GM18951 (cell line): ENCODE measurements around the gene RNASEH1.

Experiments used
- POLR2A ChIP-seq: IDR thresholded peaks from 4 replicates; pipeline ENCODE4 v1.6.1; 2011; ENCODE audit warnings: mild to moderate bottlenecking; ENCODE audit not compliant: insufficient read length, insufficient read depth; ENCODE audit errors: extremely low read depth
- in situ Hi-C: fragments of 300-500 bp; cut with MboI; formaldehyde crosslinking; loops from one replicate; pipeline ENCODE4 v1.12.0; 2022; ENCODE audit warnings: low sequenced_read_pairs, mixed read lengths, inconsistent platforms; ENCODE audit not compliant: unreplicated experiment

Gene RNASEH1, protein sequence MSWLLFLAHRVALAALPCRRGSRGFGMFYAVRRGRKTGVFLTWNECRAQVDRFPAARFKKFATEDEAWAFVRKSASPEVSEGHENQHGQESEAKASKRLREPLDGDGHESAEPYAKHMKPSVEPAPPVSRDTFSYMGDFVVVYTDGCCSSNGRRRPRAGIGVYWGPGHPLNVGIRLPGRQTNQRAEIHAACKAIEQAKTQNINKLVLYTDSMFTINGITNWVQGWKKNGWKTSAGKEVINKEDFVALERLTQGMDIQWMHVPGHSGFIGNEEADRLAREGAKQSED

DNA sequence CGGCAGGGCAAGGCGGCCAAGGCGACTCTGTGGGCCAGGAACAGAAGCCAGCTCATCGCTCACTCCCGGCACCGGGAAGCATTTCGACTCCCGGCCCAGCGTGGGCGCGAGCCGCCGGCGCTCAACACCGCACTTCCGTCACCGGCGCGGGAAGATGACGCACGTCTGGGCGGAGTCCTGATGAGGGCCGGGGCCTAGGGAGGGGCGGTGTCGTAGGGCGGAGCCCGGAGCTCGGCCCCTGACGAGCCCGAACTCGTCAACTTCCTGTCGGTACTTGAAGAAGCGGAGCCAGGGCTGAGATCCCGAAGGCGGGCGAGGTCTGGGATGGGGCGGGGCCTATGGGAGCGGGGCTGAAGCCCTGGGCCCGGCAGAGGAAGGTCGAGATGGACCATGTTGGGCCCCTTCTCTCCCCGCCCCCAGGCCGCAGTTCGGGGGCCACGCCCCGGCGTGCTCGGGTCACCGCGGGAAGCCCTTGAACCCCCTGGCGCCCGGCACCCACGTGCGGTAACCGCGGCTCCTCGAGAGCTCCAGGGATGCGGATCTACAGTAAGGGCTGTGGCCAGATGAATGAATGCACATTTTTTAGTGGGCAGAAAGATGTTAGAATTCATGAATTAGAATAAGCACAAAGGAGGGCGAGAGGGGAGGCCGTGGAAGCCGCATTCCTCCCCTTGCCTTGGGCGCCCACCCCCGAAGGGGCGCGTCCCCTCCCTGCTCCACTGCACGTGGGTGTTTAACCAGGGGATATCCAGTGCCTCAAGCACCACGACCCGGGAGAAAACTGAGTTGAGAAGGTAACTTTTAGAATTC lies at the start of gene RNASEH1:
RNASEH1 (minus strand) TSS at position 129 of the 810 bp plus-strand sequence; CDS start at position 56, 73 bp downstream.
- TF ChIP-seq POLR2A: peak; percentile 91
- in situ Hi-C loops: no loop called here

DNA sequence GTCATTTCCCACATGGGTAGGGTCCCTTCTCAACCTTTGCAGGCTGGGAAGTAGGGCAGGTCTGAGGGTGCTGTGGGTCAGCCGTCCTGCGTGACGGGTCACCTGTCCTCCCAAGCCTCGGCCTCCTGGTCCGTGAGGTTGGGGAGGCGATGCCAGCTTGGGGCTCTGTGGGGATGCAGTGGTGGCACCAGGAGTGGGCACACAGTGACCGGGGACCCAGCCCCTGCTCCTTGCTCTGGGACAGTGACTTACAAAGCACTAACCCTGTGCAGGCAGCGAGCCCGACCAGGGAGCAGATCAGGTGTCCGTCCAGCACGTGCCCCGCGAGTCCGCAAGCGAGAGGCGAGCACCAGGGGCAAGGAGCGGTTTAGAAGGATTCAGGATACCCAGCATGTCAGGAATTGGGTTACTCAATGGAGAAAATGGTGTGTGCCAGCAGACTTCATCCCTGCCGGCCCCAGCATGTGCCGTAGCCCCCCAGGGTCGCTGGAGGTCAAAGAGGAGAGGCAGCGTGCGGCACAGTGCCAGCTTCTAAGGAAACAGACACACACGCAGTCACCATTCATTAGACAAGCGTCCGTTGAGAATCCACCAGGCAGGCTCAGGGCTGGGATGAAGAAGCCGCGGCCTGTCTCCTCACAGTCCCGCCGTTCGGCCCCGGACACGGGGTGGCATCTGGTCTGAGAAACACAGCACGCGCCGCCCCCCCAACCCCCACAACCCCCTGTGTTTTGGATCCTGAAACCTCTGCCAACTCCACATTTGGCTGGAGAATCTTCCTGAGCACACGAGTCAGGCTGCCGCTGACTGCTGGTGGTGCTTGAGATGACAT lies 48.5 kb upstream of the RNASEH1 start:
- no peak for TF ChIP-seq POLR2A
- in situ Hi-C loops: no loop called here

DNA sequence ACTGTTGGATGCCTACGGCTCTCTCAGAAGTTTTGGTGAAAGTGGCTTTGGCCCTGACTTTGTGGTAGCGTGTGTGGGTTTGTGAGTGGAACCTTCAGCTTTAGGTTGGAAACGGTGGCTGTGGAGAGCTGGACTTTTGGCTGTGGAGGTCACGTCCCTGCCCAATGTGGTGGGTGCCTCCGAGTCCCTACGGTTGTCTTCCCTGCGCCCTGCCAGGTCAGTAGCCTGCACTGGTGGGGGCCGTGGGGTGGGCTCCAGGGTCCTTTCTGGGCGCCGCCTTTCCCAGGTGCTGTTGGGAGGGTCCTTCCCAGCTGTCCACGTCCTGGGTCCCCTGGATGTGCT lies 47.9 kb upstream of the RNASEH1 start:
- no peak for TF ChIP-seq POLR2A
- in situ Hi-C loops: no loop called here

DNA sequence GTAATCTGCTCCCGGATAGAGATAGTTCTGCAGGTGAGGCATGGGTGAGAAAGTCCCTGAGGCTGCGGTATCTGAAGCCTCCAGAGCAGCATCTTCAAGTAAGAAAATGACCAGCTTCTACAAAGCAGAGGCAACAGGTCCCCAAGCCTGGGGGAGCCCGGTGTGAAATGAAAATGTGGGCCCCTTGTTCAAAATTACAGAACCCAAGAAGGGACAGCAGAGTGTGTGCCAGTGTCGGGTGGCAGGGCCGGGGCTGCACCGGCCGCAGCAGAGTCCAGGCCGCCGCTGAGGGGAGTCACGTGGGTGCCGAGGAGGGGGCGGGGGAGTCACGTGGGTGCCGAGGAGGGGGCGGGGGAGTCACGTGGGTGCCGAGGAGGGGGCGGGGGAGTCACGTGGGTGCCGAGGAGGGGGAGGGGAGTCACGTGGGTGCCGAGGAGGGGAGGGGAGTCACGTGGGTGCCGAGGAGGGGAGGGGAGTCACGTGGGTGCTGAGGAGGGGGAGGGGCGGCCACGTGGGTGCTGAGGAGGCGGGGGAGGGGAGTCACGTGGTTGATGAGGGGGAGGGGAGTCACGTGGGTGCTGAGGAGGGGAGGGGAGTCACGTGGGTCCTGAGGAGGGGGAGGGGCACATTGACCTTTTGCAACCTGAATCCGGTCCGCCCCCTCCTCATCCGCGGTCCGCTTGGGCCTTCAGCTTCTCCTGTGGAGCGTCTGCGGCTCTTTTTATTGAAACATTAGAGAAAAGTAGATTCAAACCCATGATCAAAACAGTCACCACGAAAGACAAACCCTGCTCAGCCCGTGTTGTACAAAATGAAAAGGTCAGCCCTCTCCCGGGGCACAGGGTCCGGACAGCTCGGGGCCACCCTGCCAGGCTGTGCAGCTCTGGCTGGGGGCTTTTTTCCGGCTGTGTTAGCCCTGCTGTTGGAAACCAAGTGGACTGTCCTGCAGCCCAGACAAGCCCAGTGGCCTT lies 47.1 kb upstream of the RNASEH1 start:
- in situ Hi-C loops: no loop called here
- TF ChIP-seq POLR2A: no peak

DNA sequence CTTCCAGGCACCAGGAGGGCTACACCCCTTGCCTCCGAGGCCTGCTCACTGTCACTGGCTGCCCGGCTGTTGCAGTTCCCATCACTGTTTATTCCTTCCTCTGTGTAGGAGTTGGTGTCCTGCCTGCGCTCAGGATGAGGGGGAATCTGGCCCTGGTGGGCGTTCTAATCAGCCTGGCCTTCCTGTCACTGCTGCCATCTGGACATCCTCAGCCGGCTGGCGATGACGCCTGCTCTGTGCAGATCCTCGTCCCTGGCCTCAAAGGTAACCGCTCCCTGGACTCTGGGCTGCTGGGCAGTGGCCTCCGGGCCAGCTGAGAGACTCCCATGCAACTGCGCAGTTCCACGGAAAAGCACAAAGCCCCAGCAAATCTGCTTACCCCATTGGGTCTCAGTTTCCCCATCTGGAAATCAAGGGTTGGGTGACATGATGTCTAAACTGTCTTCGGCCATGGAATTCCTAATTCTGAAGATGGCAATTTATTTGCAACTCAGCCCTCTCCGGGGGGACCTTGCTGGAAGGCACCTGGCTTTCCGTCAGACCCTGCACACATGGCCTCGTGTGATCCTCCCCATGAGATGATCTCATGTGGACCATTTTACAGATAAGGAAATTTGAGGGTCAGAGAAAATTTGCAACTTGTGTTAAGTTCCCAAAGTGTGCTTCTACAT lies 46.2 kb upstream of the RNASEH1 start:
- no peak for TF ChIP-seq POLR2A
- in situ Hi-C loops: no loop called here

DNA sequence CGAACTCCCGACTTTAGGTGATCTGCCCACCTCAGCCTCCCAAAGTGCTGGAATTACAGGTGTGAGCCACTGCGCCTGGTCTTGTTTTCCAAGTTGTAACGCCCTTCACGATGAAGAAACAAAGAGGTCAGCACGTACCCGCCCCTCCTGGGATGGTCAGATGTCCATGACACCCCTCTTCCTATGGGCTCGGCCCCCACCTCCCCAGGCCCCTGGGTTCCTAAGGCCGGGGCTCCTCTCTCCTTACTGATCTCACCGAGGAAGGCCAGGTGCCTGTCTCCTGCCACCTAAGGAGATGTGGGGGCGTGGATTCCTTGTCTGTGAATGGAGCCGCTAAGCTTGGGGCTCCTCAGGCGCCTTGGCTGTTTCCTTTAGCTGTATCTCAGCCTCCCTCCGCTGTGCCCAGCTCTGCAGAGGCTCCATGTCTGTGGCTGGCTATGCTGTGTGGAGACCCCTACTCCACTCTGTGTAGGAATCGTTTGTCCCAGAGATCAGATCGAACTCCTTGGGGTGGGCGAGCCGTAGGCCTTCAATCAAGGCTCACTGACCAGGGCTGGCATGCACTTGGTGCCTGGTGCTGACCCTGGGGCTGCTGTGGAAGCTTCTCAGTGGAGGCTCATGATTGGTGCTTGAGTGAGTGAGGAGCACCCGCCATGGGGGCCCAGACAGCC lies 45.5 kb upstream of the RNASEH1 start:
- TF ChIP-seq POLR2A: no peak
- in situ Hi-C loops: no loop called here

DNA sequence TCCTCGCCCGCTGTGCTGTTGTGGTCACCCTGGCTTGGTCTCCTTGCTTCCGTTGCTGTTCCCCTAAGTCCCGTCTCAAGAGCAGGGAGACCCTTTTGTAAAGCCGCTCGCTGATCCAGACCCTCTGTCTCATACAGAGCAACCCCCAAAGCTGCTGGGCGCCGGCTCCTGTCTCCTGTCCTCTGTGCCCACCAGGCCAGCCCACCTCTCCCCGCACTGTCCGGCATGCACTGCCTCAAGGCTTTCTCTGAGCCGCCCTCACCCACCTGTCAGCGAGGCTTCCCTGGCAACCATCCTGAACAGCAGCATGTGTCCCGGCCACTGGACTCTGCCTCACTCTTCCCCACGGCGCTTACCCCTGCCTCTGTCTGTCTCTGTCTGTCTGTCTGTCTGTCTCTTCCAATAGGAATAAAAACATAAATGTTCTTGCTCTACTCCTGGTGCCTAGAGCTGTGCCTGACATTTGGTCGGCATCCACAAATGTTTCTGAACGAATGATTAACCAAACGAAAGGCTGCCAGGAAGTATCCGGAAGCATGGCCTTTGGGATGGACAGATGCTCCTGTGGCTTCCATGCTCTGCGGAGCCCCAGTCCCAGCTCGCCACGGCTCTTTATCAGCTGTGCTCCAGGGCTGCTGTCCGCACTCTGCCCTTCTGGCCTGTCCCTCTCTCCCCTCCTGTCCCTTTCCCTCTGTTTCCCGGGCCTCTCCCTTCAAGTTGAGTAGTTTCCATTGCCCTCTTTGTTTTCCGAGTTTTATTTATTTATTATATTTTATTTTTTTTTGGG lies 44.6 kb upstream of the RNASEH1 start:
- no peak for TF ChIP-seq POLR2A
- in situ Hi-C loops: no loop called here

DNA sequence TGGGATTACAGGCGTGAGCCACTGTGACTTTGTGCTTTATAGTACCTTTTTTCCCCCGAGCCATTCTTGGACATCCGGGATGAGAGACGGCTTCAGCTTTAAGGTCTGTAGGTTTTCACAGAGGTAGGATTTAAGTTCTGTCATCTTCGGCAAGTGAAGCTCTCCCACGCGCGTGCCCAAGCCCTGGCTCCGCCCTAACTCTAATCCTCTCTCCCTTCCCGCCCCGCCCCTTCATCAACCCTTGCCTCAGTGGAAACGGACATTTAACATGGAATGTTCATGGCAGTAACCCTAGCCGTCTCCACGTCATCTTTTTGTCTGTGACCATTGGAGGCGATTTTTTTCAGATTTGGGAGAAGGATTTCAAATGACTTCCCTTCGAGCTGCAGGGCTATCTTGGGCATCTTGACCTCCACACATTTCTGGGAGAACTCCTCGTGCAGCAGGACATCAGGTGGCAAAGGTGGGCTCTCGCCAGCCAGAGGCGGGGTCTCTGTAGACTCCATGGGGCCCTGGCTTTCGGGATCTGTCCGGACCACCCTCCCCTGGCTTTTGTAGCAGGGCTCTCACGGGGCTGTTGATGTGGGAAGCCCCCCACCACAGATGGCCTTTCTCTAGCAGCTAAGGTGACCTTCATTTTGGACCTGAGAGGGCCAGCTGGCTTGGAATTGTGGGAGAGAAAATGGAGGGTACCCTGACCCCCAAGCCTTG lies 43.6 kb upstream of the RNASEH1 start:
- in situ Hi-C loops: no loop called here
- no peak for TF ChIP-seq POLR2A

DNA sequence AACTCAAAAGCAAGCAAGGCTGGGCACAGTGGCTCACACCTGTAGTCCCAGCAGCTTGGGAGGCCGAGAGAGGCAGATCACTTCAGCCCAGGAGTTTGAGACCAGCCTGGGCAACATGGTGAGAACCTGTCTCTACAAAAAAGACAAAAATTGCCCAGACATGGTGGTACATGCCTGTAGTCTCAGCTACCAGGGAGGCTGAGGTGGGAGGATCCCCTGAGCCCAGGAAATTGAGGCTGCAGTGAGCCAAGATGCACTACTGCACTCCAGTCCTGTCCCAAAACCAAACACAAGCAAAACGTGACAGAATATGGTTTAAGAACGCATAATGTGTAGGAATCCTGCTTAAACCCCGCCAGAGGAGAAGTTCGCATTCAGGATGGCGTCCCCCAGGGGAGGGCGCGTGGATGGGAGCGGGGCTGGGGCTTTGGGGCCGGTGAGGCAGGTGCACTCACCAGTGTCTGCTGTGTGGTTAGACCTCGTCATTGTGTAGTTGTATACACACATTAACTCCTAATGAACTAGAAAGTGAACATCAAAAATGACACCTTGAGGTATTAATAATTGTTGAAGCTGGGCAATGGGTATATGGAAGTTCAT lies 42.2 kb upstream of the RNASEH1 start:
- in situ Hi-C loops: no loop called here
- TF ChIP-seq POLR2A: no peak
